ENCODE data around the gene UIMC1. TPM values are rescaled to one million over a fixed set of nuclear protein-coding genes. Genes with fewer than 3 reads are reported as not detected.

UIMC1 gene
- polyA plus RNA-seq, 1 donor (not counting 4 experiments of a cell fraction or from before 2014, with no cell fraction given): 29.0 TPM

DNA sequence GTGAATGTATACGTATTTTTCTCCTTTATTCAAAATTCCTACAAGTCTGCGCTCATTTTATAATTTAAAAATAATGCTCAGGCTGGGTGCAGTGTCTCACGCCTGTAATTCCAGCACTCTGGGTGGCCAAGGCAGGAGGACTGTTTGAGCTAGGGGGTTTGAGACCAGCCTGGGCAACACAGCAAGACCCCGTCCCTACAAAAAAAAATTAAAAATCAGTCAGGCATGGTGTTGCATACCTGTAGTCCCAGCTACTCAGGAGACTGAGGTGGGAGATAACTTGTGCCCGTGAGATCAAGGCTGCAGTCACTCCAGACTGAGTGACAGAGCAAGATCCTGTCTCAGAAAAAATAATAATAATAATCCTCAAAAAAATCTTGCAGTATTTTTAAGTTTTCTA lies 7.8 kb downstream of the UIMC1 start:
- DNase-seq (ENCODE audit: low read depth, low spot score) (no peak), FAIRE-seq (no peak)
- H3K79me2 ChIP-seq (ENCODE audit: control insufficient read depth, insufficient read depth, low read length): peaks cover 98% of the 10 kb centered on the region
- no peak overlapping the region for H3K9ac ChIP-seq (ENCODE audit: control insufficient read depth, extremely low read depth, insufficient read depth, low read length)
- H3K4me2 ChIP-seq (ENCODE audit: control insufficient read depth, extremely low read depth, insufficient read depth, low read depth, low read length): no peak overlapping the region
- H3K27ac ChIP-seq (ENCODE audit: control insufficient read depth, insufficient read depth, low read length): no peak overlapping the region
- peaks cover 32% of the 10 kb centered on the region for H4K20me1 ChIP-seq (ENCODE audit: control insufficient read depth, extremely low read depth, insufficient read depth, low read length)
- no peaks in the 10 kb centered on the region for H3K27me3 ChIP-seq (ENCODE audit: control insufficient read depth, extremely low read depth, insufficient read depth, low read length)
- H3K4me3 ChIP-seq (ENCODE audit: control insufficient read depth in 2 of 3, extremely low read depth in 1 of 3, insufficient read depth in 2 of 3, low read depth in 1 of 3, low read length in 3 of 3): no peak overlapping the region
- no peaks in the 10 kb centered on the region for H3K9me3 ChIP-seq (ENCODE audit: control insufficient read depth, low read depth, low read length)
- no peak for TF ChIP-seq EZH2 (IDR thresholded peaks at IDR 0.05; ENCODE audit: low read length)
- no peak for TF ChIP-seq CTCF (optimal IDR thresholded peaks at IDR 0.05 in 1 of 3, IDR thresholded peaks at IDR 0.05 in 1 of 3, conservative IDR thresholded peaks at IDR 0.05 in 1 of 3; ENCODE audit: extremely low read depth in 1 of 3, insufficient read depth in 2 of 3, low read length in 3 of 3)
- peaks cover 17% of the 10 kb centered on the region for H3K4me1 ChIP-seq (ENCODE audit: control insufficient read depth, extremely low read depth, insufficient read depth, low read length)
- H3K36me3 ChIP-seq (ENCODE audit: control insufficient read depth in 2 of 2, extremely low read depth in 1 of 2, insufficient read depth in 2 of 2, low read length in 2 of 2): no peaks in the 10 kb centered on the region
- H3K9me1 ChIP-seq (ENCODE audit: control insufficient read depth, extremely low read depth, insufficient read depth, low read length): no peaks in the 10 kb centered on the region
- dilution Hi-C loops (cut with MboI; ENCODE audit: extremely low pct_ligation_motif_present, low sequenced_read_pairs): no loop called here
- H2AFZ ChIP-seq (ENCODE audit: control insufficient read depth, low read length): no peak overlapping the region

DNA sequence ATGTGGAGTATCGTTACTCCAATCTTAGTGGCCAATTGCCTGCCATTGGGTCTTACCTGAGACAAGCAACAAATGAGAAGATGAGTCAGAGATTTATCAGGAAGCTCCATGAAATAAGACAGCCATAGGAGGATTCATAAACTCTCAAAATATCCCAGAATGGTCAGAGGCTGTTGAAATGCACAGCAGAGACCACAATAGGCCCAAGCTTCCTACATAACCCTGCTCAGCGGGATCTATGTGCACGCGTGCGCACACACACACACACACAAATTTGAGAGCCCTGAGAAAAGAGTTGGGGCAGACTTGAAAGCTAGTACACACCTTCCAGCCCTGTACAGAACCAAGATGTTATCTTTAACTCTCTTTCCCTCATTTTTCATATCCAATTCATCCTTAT lies 9.8 kb downstream of the UIMC1 start:
- no peak for DNase-seq (ENCODE audit: low read depth, low spot score)
- H3K9me3 ChIP-seq (ENCODE audit: control insufficient read depth, low read depth, low read length): no peaks in the 10 kb centered on the region
- no peaks in the 10 kb centered on the region for H3K36me3 ChIP-seq (ENCODE audit: control insufficient read depth in 2 of 2, extremely low read depth in 1 of 2, insufficient read depth in 2 of 2, low read length in 2 of 2)
- H3K4me3 ChIP-seq (ENCODE audit: control insufficient read depth in 2 of 3, extremely low read depth in 1 of 3, insufficient read depth in 2 of 3, low read depth in 1 of 3, low read length in 3 of 3): no peak overlapping the region
- no peak overlapping the region for H2AFZ ChIP-seq (ENCODE audit: control insufficient read depth, low read length)
- H3K4me2 ChIP-seq (ENCODE audit: control insufficient read depth, extremely low read depth, insufficient read depth, low read depth, low read length): no peak overlapping the region
- no peak overlapping the region for H3K27ac ChIP-seq (ENCODE audit: control insufficient read depth, insufficient read depth, low read length)
- no peak for TF ChIP-seq CTCF (optimal IDR thresholded peaks at IDR 0.05 in 1 of 3, IDR thresholded peaks at IDR 0.05 in 1 of 3, conservative IDR thresholded peaks at IDR 0.05 in 1 of 3; ENCODE audit: extremely low read depth in 1 of 3, insufficient read depth in 2 of 3, low read length in 3 of 3)
- TF ChIP-seq EZH2 (IDR thresholded peaks at IDR 0.05; ENCODE audit: low read length): no peak
- peaks cover 25% of the 10 kb centered on the region for H4K20me1 ChIP-seq (ENCODE audit: control insufficient read depth, extremely low read depth, insufficient read depth, low read length)
- H3K27me3 ChIP-seq (ENCODE audit: control insufficient read depth, extremely low read depth, insufficient read depth, low read length): no peaks in the 10 kb centered on the region
- peaks cover 98% of the 10 kb centered on the region for H3K79me2 ChIP-seq (ENCODE audit: control insufficient read depth, insufficient read depth, low read length)
- H3K4me1 ChIP-seq (ENCODE audit: control insufficient read depth, extremely low read depth, insufficient read depth, low read length): peaks cover 12% of the 10 kb centered on the region
- H3K9me1 ChIP-seq (ENCODE audit: control insufficient read depth, extremely low read depth, insufficient read depth, low read length): no peaks in the 10 kb centered on the region
- dilution Hi-C loops (cut with MboI; ENCODE audit: extremely low pct_ligation_motif_present, low sequenced_read_pairs): no loop called here
- H3K9ac ChIP-seq (ENCODE audit: control insufficient read depth, extremely low read depth, insufficient read depth, low read length): no peak overlapping the region
- FAIRE-seq: no peak
